Mucosa of descending colon (tissue), 3 donors: ENCODE results near the gene PRCC. TPM values are rescaled to one million over a fixed set of nuclear protein-coding genes. Genes with fewer than 3 reads are reported as not detected.

Experiments
- ATAC-seq: fragments of 200-7000 bp; cut with Tn5 transposase; one replicate; pipeline ENCODE4 v1.9.1; 2020; ENCODE audit warnings: mild to moderate bottlenecking, moderate library complexity
- DNase-seq, 3 donors: peaks; one replicate each; pipeline ENCODE4 v3.0.0-alpha.2; 2020
- H3K36me3 ChIP-seq: fragments of 200-600 bp; one replicate; pipeline ENCODE4 v1.8.0; 2021; ENCODE audit warnings: low read depth, mild to moderate bottlenecking
- H3K4me1 ChIP-seq: fragments of 200-600 bp; one replicate; pipeline ENCODE4 v1.8.0; 2021; ENCODE audit warnings: low read depth, mild to moderate bottlenecking
- H3K4me3 ChIP-seq: fragments of 200-600 bp; one replicate; pipeline ENCODE4 v1.8.0; 2021; ENCODE audit warnings: mild to moderate bottlenecking
- H3K9me3 ChIP-seq: fragments of 200-600 bp; one replicate; pipeline ENCODE4 v1.8.0; 2021; ENCODE audit warnings: mild to moderate bottlenecking
- intact Hi-C, 2 donors: fragments of 100-400 bp; cut with DNase I in 1 of 2; cut with micrococcal nuclease in 1 of 2; formaldehyde crosslinking; loops; one replicate each; pipeline versions ENCODE4 v1.11.0 to v1.11.1; 2022; cut with DNase I, micrococcal nuclease
- total RNA-seq, 3 donors: library from RNA; stranded (reverse); fragmentation: NEBNext Ultra II Directional in 2 of 3; extraction: Animal tissue kit (Norgen Biotek cat#: 25700) in 2 of 3; gene quantifications; one replicate each; pipeline versions ENCODE4 v1.2.1 to v1.2.4, GENCODE V29; 2021 to 2023
- TF ChIP-seq, protein P1 (sequence below): fragments of 200-600 bp; IDR thresholded peaks from one replicate; pipeline ENCODE4 v1.8.0; 2022; ENCODE audit warnings: antibody characterized with exemption, mild to moderate bottlenecking
- donor health status: DM: no; HTN: no; CAD: no; lungs with moderate emphysema.
- donor health status: DM: no; HTN: no; CAD: no.
- donor health status: DM: no; HTN: yes; CAD: no.

Gene PRCC
- total RNA-seq, 3 donors from 2014 or later, result 55.0 to 66.1 (median 59.2) TPM

GRCh38 chr1:156844102-156844501, 76.8 kb downstream of the PRCC start:
- no peak for ATAC-seq
- H3K4me1 ChIP-seq, result no peaks in the 10 kb centered on the region
- TF ChIP-seq, protein P1, sequence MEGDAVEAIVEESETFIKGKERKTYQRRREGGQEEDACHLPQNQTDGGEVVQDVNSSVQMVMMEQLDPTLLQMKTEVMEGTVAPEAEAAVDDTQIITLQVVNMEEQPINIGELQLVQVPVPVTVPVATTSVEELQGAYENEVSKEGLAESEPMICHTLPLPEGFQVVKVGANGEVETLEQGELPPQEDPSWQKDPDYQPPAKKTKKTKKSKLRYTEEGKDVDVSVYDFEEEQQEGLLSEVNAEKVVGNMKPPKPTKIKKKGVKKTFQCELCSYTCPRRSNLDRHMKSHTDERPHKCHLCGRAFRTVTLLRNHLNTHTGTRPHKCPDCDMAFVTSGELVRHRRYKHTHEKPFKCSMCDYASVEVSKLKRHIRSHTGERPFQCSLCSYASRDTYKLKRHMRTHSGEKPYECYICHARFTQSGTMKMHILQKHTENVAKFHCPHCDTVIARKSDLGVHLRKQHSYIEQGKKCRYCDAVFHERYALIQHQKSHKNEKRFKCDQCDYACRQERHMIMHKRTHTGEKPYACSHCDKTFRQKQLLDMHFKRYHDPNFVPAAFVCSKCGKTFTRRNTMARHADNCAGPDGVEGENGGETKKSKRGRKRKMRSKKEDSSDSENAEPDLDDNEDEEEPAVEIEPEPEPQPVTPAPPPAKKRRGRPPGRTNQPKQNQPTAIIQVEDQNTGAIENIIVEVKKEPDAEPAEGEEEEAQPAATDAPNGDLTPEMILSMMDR, result no peak
- no peaks in the 10 kb centered on the region for H3K9me3 ChIP-seq
- no peaks in the 10 kb centered on the region for H3K36me3 ChIP-seq
- no peak overlapping the region for H3K4me3 ChIP-seq
- no peak for DNase-seq
- intact Hi-C loops, result no loop called here

DNA sequence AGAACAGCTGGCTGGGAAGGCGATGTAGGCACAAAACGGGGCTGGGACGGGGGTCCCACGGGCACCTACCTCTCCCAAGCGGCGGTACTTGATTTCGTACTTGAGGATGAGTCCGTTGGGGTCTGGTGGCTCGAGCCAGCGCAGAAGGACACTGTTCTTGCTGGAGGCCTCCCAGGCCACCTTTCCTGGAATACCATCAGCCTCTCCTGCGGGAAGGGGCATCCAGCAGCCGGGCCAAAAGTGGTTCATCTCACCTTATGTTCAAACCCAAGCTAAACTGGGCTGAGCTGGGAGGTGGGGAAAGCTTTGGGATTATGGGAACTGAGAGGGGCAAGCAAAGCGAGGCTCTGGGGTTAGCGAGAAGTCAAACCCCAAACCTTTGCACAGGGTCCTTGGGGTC, 77.3 kb downstream of the PRCC start:
- Histone ChIP-seq H3K4me1 (no peaks in the 10 kb centered on the region), H3K9me3 (no peaks in the 10 kb centered on the region), H3K36me3 (no peaks in the 10 kb centered on the region), H3K4me3 (no peak overlapping the region)
- DNase-seq, result no peak
- intact Hi-C loops, result no loop called here
- no peak for ATAC-seq
- TF ChIP-seq, protein P1, result no peak

DNA sequence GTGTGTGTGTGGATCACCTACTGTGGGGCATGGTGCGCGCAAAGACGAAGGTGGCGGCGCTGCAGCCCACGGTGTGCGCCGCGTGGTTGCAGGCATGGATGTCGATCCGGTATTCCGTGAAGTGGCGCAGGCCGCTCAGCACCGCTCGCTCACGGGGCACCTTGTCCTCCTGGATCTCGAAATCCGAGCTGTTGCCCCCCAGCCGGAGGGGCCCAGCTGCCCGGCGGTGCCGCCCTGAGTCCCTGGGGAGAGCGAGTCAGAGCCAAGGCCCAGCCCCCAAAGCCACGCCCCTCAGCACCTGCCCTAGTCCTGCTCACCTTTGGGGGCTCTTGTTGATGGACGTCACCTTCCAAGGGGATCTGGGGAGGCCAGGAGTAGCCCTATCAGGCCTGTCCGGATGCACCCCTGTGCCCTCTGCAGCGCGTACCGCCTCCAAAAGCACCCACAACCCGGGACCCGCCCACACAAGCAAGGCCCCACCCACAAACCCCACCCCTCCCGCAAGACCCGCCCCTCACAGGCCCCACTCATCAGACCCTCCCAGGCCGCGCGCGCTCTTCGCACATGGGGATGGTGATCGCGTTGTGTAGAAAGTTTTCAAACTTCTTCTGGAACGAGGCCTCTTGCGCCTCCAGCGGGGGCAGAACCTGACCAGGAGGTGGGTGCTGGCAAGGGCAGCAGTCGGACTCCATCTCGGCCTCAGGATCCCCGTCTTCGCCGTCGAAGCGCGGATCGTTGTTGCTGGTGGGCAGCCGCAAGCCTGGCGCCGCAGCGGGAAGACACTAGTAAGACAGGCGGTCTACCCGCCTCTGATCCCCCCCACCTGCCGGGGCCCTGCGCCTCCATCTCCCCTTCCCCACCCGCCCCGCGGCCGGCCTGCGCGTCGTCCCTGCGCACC, 78.0 kb downstream of the PRCC start:
- intact Hi-C loops, result no loop called here
- ATAC-seq (no peak), DNase-seq (no peak)
- no peaks in the 10 kb centered on the region for H3K4me1 ChIP-seq
- TF ChIP-seq, protein P1, result no peak
- no peaks in the 10 kb centered on the region for H3K36me3 ChIP-seq
- H3K4me3 ChIP-seq, result no peak overlapping the region
- H3K9me3 ChIP-seq, result no peaks in the 10 kb centered on the region

DNA sequence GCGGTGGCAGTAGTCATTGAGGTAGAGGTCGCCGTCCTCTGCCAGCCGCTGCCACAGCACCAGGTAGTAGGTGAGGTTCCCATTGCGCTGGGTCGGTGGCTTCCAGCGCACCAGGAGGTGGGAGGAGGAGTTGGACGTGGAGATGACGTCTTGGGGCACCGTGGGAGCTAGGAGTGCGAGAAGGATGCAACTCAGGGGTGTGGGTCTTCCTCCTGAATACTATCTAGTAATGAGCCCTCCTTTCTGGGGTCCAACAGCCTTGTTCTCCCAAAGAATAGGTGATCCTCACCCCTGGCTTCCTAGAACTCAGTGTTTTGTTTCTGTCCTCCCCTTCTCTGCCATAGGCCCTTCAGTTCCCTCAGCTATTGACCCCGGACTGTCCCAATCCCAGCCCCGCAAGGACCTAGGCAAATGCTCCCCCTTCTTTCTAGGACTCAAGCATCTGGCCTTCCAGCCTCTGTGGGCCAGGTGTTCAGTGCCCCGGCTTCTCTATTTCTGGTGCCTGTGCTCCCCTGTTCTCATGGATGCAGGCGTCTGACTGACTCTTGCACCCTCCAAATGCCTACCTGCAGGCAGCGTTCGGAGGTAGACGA, 78.7 kb downstream of the PRCC start:
- DNase-seq, result no peak
- Histone ChIP-seq H3K36me3 (no peaks in the 10 kb centered on the region), H3K9me3 (no peaks in the 10 kb centered on the region), H3K4me3 (no peak overlapping the region), H3K4me1 (no peaks in the 10 kb centered on the region)
- intact Hi-C loops, result no loop called here
- no peak for ATAC-seq
- TF ChIP-seq, protein P1, result no peak

- ATAC-seq, result no peak
- intact Hi-C loops, result no loop called here
- H3K4me1 ChIP-seq, result no peaks in the 10 kb centered on the region
- TF ChIP-seq, protein P1, result no peak
- DNase-seq, result no peak
- no peaks in the 10 kb centered on the region for H3K9me3 ChIP-seq
- no peak overlapping the region for H3K4me3 ChIP-seq
- H3K36me3 ChIP-seq, result no peaks in the 10 kb centered on the region
These were observed 79.3 kb downstream of the PRCC start for GRCh38 chr1:156846643-156847042.
